Right atrium auricular region (tissue), 2 donors: ENCODE measurements around the gene CTNND2. TPM values are rescaled to one million over a fixed set of nuclear protein-coding genes. Genes with fewer than 3 reads are reported as not detected.

Experiments used
- DNase-seq: peaks from one replicate; pipeline ENCODE4 v3.0.0-alpha.2; 2019; ENCODE audit warnings: low spot score
- H3K27ac ChIP-seq, 2 donors: fragments of 200-600 bp; sonication (generic); 1 replicate in 1 of 2; 2 replicates in 1 of 2; pipeline ENCODE4 v1.5.1; 2016 to 2019
- H3K27me3 ChIP-seq, 2 donors: fragments of 200-600 bp; sonication (generic); one replicate each; pipeline versions ENCODE4 v1.5.1 to v1.6.0; 2017 to 2019
- H3K36me3 ChIP-seq: fragments of 200-600 bp; sonication (generic); one replicate; pipeline ENCODE4 v1.5.1; 2016
- H3K4me1 ChIP-seq, 2 donors: fragments of 200-600 bp; sonication (generic); one replicate each; pipeline versions ENCODE4 v1.5.1 to v1.6.0; 2017 to 2019
- H3K4me3 ChIP-seq, 2 donors: fragments of 200-600 bp; sonication (generic); 1 replicate in 1 of 2; 2 replicates in 1 of 2; pipeline ENCODE4 v1.5.1; 2017 to 2019; ENCODE audit warnings: mild to moderate bottlenecking in 1 of 2, moderate library complexity in 1 of 2
- H3K9me3 ChIP-seq, 2 donors: fragments of 200-600 bp; sonication (generic); one replicate each; pipeline ENCODE4 v1.5.1; 2019
- total RNA-seq, 2 donors: library from RNA; depleted of rRNA; stranded (reverse); fragments of >200 nt; gene quantifications; one replicate each; pipeline ENCODE4 v1.1.0, GENCODE V29; 2016
- TF ChIP-seq, protein P1 (sequence below), 2 donors: fragments of 200-600 bp; sonication (generic); IDR thresholded peaks; one replicate each; pipeline ENCODE4 v1.5.1; 2019; ENCODE audit warnings: antibody characterized with exemption in 2 of 2

The CTNND2 gene
- total RNA-seq, 2 donors from 2014 or later, result 8.6 to 9.0 TPM

- TF ChIP-seq, protein P1, sequence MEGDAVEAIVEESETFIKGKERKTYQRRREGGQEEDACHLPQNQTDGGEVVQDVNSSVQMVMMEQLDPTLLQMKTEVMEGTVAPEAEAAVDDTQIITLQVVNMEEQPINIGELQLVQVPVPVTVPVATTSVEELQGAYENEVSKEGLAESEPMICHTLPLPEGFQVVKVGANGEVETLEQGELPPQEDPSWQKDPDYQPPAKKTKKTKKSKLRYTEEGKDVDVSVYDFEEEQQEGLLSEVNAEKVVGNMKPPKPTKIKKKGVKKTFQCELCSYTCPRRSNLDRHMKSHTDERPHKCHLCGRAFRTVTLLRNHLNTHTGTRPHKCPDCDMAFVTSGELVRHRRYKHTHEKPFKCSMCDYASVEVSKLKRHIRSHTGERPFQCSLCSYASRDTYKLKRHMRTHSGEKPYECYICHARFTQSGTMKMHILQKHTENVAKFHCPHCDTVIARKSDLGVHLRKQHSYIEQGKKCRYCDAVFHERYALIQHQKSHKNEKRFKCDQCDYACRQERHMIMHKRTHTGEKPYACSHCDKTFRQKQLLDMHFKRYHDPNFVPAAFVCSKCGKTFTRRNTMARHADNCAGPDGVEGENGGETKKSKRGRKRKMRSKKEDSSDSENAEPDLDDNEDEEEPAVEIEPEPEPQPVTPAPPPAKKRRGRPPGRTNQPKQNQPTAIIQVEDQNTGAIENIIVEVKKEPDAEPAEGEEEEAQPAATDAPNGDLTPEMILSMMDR (IDR thresholded peaks at IDR 0.05), result no peak
- H3K27me3 ChIP-seq, result no peaks in the 10 kb centered on the region
- H3K36me3 ChIP-seq, result no peaks in the 10 kb centered on the region
- H3K27ac ChIP-seq, result no peak overlapping the region
- H3K9me3 ChIP-seq, result no peaks in the 10 kb centered on the region
- no peaks in the 10 kb centered on the region for H3K4me1 ChIP-seq
- no peak for DNase-seq
- H3K4me3 ChIP-seq, result no peak overlapping the region
Measured at GRCh38 chr5:11675184-11675583, 229.1 kb downstream of the CTNND2 start.

DNA sequence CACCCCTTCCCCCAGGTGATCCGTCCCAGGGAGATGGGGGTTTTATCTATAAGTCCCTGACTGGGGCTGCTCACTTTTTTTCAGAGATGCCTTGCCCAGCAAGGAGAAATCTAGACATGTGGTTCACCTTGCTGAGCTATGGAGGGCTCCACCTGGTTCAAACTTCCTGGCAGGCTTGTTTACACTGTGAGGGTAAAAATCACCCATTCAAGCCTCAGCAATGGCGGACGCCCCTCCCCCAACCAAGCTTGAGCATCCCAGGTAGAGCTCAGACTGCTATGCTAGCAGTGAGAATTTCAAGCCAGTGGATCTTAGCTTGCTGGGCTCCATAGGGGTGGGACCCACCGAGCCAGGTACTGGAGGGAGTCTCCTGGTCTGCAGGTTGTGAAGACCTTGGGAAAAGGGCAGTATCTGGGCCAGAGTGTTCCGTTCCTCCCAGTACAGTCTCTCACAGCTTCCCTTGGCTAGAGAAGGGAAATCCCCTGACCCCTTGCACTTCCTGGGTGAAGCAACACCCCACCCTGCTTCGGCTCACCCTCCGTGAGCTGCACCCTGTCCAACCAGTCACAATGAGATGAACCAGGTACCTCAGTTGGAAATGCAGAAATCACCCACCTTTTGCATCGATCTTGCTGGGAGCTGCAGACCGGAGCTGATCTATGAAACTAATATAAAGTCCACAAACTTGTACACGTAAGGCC, 231.7 kb downstream of the CTNND2 start:
- Histone ChIP-seq H3K4me1 (no peaks in the 10 kb centered on the region), H3K36me3 (no peaks in the 10 kb centered on the region), H3K4me3 (no peak overlapping the region), H3K9me3 (no peaks in the 10 kb centered on the region), H3K27me3 (no peaks in the 10 kb centered on the region), H3K27ac (no peak overlapping the region)
- TF ChIP-seq, protein P1 (IDR thresholded peaks at IDR 0.05), result no peak
- DNase-seq, result no peak

GRCh38 chr5:11658376-11658775, 245.9 kb downstream of the CTNND2 start:
- Histone ChIP-seq H3K27ac (no peak overlapping the region), H3K4me1 (no peaks in the 10 kb centered on the region), H3K27me3 (no peaks in the 10 kb centered on the region), H3K9me3 (no peaks in the 10 kb centered on the region), H3K4me3 (no peak overlapping the region), H3K36me3 (no peaks in the 10 kb centered on the region)
- no peak for DNase-seq
- TF ChIP-seq, protein P1 (IDR thresholded peaks at IDR 0.05), result no peak

DNA sequence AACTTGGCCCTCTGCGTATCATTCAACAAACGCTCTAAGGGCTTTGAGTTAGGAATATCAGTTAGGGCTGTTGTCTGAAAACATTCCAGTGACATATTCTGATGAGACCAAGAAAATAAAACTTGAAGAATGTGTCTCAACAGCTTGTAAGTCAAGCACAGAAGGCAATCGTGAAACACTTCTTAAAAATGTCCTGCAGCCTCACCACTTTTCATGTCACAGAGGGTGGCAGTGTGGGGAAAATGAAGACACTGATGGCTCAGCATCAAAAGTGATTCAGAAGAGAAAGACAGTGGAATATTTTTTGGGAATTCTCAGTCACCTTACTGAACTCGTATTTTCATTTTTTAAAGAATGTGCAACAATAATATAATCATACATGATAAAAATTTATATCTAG, 247.3 kb downstream of the CTNND2 start:
- Histone ChIP-seq H3K4me3 (no peak overlapping the region), H3K36me3 (no peaks in the 10 kb centered on the region), H3K27me3 (no peaks in the 10 kb centered on the region), H3K4me1 (no peaks in the 10 kb centered on the region), H3K27ac (no peak overlapping the region), H3K9me3 (no peaks in the 10 kb centered on the region)
- TF ChIP-seq, protein P1 (IDR thresholded peaks at IDR 0.05), result no peak
- no peak for DNase-seq

DNA sequence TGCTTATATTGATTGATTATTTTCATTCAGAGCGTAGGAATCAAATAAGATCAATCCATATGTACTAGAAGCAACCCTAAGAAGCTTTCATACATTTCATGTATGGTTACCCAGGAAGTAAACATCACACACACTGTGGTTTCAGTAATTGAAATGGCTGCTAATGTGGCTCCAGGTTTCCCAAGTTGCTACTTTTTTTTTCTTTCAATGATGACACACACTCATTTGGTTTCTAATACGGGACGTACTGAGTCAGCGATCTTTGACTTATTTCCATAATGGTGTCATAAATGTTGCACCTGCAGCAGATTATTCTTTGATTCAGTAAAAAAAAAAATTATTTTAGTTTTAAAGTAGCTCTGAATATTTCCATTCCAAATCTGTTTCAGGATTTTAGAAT, 248.6 kb downstream of the CTNND2 start:
- TF ChIP-seq, protein P1 (IDR thresholded peaks at IDR 0.05), result no peak
- Histone ChIP-seq H3K36me3 (no peaks in the 10 kb centered on the region), H3K9me3 (peaks cover 0 to 4% of the 10 kb centered on the region in 2 donors), H3K4me1 (no peaks in the 10 kb centered on the region), H3K27me3 (no peaks in the 10 kb centered on the region), H3K27ac (no peak overlapping the region), H3K4me3 (no peak overlapping the region)
- DNase-seq, result no peak

- TF ChIP-seq, protein P1 (IDR thresholded peaks at IDR 0.05), result no peak
- Histone ChIP-seq H3K9me3 (peaks cover 0 to 7% of the 10 kb centered on the region in 2 donors), H3K4me1 (no peaks in the 10 kb centered on the region), H3K4me3 (no peak overlapping the region), H3K36me3 (no peaks in the 10 kb centered on the region), H3K27me3 (no peaks in the 10 kb centered on the region), H3K27ac (no peak overlapping the region)
- DNase-seq, result no peak
Measured at GRCh38 chr5:11650936-11651335, 253.3 kb downstream of the CTNND2 start.
